MM.1S (cell line): ENCODE measurements around the gene ENO4.

Experiments used
- DNase-seq: peaks from one replicate; pipeline ENCODE4 v3.0.0-alpha.2; 2015
- H2AFZ ChIP-seq: fragments of 300-600 bp; sonication (generic); 2 replicates; pipeline ENCODE4 v1.6.0; 2016; ENCODE audit warnings: antibody characterized with exemption, low read length
- H3F3A ChIP-seq: fragments of 300-600 bp; sonication (generic); 2 replicates; pipeline ENCODE4 v1.6.1; 2016; ENCODE audit warnings: mild to moderate bottlenecking, antibody characterized with exemption, low read length, moderate library complexity, mixed read lengths; ENCODE audit not compliant: insufficient read depth
- H3K27ac ChIP-seq: fragments of 300-600 bp; sonication (generic); 2 replicates; pipeline ENCODE4 v1.5.1; 2016; ENCODE audit warnings: mild to moderate bottlenecking, low read length
- H3K27me3 ChIP-seq: fragments of 300-600 bp; sonication (generic); replicated peaks from 2 replicates; pipeline ENCODE4 v1.6.0; 2016; ENCODE audit warnings: low read length; ENCODE audit not compliant: insufficient read depth
- H3K36me3 ChIP-seq: fragments of 300-600 bp; sonication (generic); replicated peaks from 2 replicates; pipeline ENCODE4 v1.6.1; 2016; ENCODE audit warnings: mild to moderate bottlenecking, low read length, mixed read lengths; ENCODE audit not compliant: insufficient read depth
- H3K4me1 ChIP-seq: fragments of 300-600 bp; sonication (generic); 2 replicates; pipeline ENCODE4 v1.6.1; 2016; ENCODE audit warnings: low read length, mixed read lengths
- H3K4me2 ChIP-seq: fragments of 300-600 bp; sonication (generic); 2 replicates; pipeline ENCODE4 v1.6.0; 2016; ENCODE audit warnings: low read depth, low read length
- H3K4me3 ChIP-seq: fragments of 300-600 bp; sonication (generic); 2 replicates; pipeline ENCODE4 v1.5.1; 2016; ENCODE audit warnings: low read length, mixed read lengths
- H3K79me2 ChIP-seq: fragments of 300-600 bp; sonication (generic); 2 replicates; pipeline ENCODE4 v1.6.1; 2016; ENCODE audit warnings: mixed run types, low read length, mixed read lengths
- H3K9ac ChIP-seq: fragments of 300-600 bp; sonication (generic); 2 replicates; pipeline ENCODE4 v1.6.1; 2016; ENCODE audit warnings: low read length, mixed read lengths
- H3K9me2 ChIP-seq: fragments of 300-600 bp; sonication (generic); replicated peaks from 2 replicates; pipeline ENCODE4 v1.6.1; 2016; ENCODE audit warnings: mild to moderate bottlenecking, low read length, mixed read lengths; ENCODE audit not compliant: insufficient read depth
- H3K9me3 ChIP-seq: fragments of 300-600 bp; sonication (generic); replicated peaks from 2 replicates; pipeline ENCODE4 v1.6.1; 2016; ENCODE audit warnings: mild to moderate bottlenecking, low read length, mixed read lengths; ENCODE audit not compliant: insufficient read depth
- H4K20me1 ChIP-seq: fragments of 300-600 bp; sonication (generic); 2 replicates; pipeline ENCODE4 v1.6.1; 2016; ENCODE audit warnings: mild to moderate bottlenecking, low read length, moderate library complexity, mixed read lengths; ENCODE audit not compliant: insufficient read depth
- EZH2 ChIP-seq: fragments of 300-600 bp; sonication (generic); optimal IDR thresholded peaks from 2 replicates; pipeline ENCODE3; 2017; ENCODE audit warnings: low read depth, mild to moderate bottlenecking, antibody characterized with exemption, low read length, mixed read lengths
- EZH2phosphoT487 ChIP-seq: fragments of 300-600 bp; sonication (generic); IDR thresholded peaks from 2 replicates; pipeline ENCODE4 v1.6.1; 2018; ENCODE audit warnings: antibody characterized with exemption, low read length
- TF ChIP-seq, protein P1 (sequence below): fragments of 300-600 bp; sonication (generic); IDR thresholded peaks from 2 replicates; pipeline ENCODE4 v1.5.1; 2016; ENCODE audit warnings: antibody characterized with exemption, low read length, mixed read lengths

Gene ENO4

DNA sequence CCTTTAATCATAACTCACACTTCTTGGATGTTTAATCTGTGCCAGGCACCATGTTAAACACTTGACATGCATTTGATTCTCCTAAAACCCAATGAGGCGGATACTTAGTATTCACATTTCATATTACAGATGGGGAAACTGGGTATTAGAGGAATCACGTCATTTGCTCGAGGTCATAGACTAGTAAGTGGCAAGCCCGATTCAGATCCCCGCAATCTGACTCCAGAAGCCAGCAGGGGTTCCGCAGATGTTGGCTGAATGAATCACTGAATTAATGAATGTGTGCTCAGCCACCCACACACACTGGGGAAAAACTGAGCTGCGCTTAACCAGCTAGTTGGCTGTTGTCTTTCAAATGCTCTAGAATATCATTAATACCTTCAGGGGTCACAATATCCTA, 22.5 kb upstream of the ENO4 start:
- H3K4me2 ChIP-seq: no peak overlapping the region
- no peaks in the 10 kb centered on the region for H3K4me1 ChIP-seq
- no peaks in the 10 kb centered on the region for H3K9me3 ChIP-seq
- no peaks in the 10 kb centered on the region for H3F3A ChIP-seq
- H3K27me3 ChIP-seq: no peaks in the 10 kb centered on the region
- no peak overlapping the region for H2AFZ ChIP-seq
- no peak for DNase-seq
- H3K27ac ChIP-seq: no peak overlapping the region
- no peaks in the 10 kb centered on the region for H3K79me2 ChIP-seq
- no peaks in the 10 kb centered on the region for H4K20me1 ChIP-seq
- H3K36me3 ChIP-seq: no peaks in the 10 kb centered on the region
- TF ChIP-seq EZH2 (no peak), EZH2phosphoT487 (no peak)
- TF ChIP-seq, protein P1, sequence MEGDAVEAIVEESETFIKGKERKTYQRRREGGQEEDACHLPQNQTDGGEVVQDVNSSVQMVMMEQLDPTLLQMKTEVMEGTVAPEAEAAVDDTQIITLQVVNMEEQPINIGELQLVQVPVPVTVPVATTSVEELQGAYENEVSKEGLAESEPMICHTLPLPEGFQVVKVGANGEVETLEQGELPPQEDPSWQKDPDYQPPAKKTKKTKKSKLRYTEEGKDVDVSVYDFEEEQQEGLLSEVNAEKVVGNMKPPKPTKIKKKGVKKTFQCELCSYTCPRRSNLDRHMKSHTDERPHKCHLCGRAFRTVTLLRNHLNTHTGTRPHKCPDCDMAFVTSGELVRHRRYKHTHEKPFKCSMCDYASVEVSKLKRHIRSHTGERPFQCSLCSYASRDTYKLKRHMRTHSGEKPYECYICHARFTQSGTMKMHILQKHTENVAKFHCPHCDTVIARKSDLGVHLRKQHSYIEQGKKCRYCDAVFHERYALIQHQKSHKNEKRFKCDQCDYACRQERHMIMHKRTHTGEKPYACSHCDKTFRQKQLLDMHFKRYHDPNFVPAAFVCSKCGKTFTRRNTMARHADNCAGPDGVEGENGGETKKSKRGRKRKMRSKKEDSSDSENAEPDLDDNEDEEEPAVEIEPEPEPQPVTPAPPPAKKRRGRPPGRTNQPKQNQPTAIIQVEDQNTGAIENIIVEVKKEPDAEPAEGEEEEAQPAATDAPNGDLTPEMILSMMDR: no peak
- H3K9me2 ChIP-seq: no peaks in the 10 kb centered on the region
- H3K9ac ChIP-seq: no peak overlapping the region
- H3K4me3 ChIP-seq: no peak overlapping the region

DNA sequence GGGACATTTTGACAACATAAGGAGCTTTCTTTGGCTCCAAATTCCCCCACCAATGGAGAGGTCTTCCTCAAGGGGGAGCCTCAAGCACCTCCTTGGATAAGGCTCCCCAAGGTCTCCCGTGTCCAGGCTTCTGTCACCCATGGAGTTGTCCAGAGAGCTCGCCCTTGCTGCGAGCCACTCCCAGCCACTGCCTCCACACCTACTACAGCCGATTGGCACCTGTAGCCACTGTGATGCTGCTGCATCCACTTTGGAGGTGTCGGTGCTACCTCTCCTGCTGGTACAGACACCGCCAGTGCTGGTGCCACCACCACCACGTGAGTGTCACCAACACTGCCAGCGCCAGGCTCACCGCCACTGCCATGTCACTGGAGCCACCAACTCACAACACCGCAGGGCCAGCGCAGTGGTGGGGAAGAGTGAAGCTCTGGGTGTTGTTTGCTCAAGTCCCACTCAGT, 22.1 kb upstream of the ENO4 start:
- no peaks in the 10 kb centered on the region for H3K36me3 ChIP-seq
- H3F3A ChIP-seq: no peaks in the 10 kb centered on the region
- H3K27ac ChIP-seq: no peak overlapping the region
- H3K79me2 ChIP-seq: no peaks in the 10 kb centered on the region
- H3K4me3 ChIP-seq: no peak overlapping the region
- no peak overlapping the region for H3K9ac ChIP-seq
- H3K9me3 ChIP-seq: no peaks in the 10 kb centered on the region
- no peak overlapping the region for H3K4me2 ChIP-seq
- no peaks in the 10 kb centered on the region for H3K4me1 ChIP-seq
- TF ChIP-seq, protein P1: no peak
- H3K27me3 ChIP-seq: no peaks in the 10 kb centered on the region
- H3K9me2 ChIP-seq: no peaks in the 10 kb centered on the region
- DNase-seq: no peak
- no peaks in the 10 kb centered on the region for H4K20me1 ChIP-seq
- H2AFZ ChIP-seq: no peak overlapping the region

DNA sequence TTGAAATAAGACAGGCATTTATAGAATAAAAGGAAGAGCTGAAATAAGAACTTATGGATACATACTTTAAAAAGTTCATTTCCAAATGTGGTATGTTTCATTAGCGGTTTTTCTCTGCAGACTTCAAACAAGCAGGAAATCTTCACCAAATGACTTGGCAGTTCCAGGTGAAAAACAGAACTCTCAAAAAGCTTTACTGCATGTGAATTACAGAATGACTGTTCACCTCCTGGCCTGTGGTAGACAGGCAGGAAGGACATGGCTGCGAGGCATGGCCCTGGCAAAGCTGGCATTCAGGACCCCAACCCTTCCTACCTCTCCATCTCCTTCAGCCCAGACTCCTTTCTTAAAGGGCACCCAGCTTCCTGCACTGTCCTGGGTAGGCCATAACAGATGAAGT, 21.2 kb upstream of the ENO4 start:
- Histone ChIP-seq H3K36me3 (no peaks in the 10 kb centered on the region), H3K79me2 (no peaks in the 10 kb centered on the region), H3K4me2 (no peak overlapping the region), H2AFZ (no peak overlapping the region), H3K27ac (no peak overlapping the region), H4K20me1 (no peaks in the 10 kb centered on the region), H3K27me3 (no peaks in the 10 kb centered on the region), H3K4me1 (no peaks in the 10 kb centered on the region), H3K4me3 (no peak overlapping the region), H3K9ac (no peak overlapping the region), H3K9me2 (no peaks in the 10 kb centered on the region), H3F3A (no peaks in the 10 kb centered on the region), H3K9me3 (no peaks in the 10 kb centered on the region)
- no peak for DNase-seq
- no peak for TF ChIP-seq EZH2phosphoT487
- TF ChIP-seq, protein P1: no peak
- TF ChIP-seq EZH2: no peak
